ENCODE data around the gene NANOS2.
"Not testable (repeated sequence)": the region's sequence is repeated elsewhere in the genome, so short reads cannot be mapped to it uniquely, and the experiment has no call there.

NANOS2 gene

GRCh38 chr19:45873219-45873772 lies 41.3 kb downstream of the NANOS2 start:
- no peak for DNase-seq

- no peak for DNase-seq
Observed at GRCh38 chr19:45872095-45872919, 42.3 kb downstream of the NANOS2 start.

- no peak for DNase-seq
Observed at GRCh38 chr19:45870798-45871197, 43.8 kb downstream of the NANOS2 start.

- DNase-seq, result not testable (repeated sequence)
Observed at GRCh38 chr19:45867241-45867640, 47.3 kb downstream of the NANOS2 start.

GRCh38 chr19:45866400-45867176 lies 48.0 kb downstream of the NANOS2 start:
- no peak for DNase-seq

GRCh38 chr19:45865269-45865948 lies 49.2 kb downstream of the NANOS2 start:
- no peak for DNase-seq

GRCh38 chr19:45864629-45865082 lies 49.9 kb downstream of the NANOS2 start:
- DNase-seq, result no peak

- DNase-seq, result peak; percentile 38
Observed at GRCh38 chr19:45863840-45864628, 50.5 kb downstream of the NANOS2 start, which contains the start of gene FOXA3. TSS of gene FOXA3 (plus strand) at chr19:45864326. CDS start at chr19:45864457, 131 bp downstream.

- DNase-seq, result no peak
Observed at GRCh38 chr19:45863335-45863839, 51.2 kb downstream of the NANOS2 start.
